Glomerular endothelial cell (primary cell): Measurements from ENCODE around the gene DOK3. TPM values are rescaled to one million over a fixed set of nuclear protein-coding genes. Genes with fewer than 3 reads are reported as not detected.

Experiments
- DNase-seq: peaks from one replicate; pipeline ENCODE4 v3.0.0-alpha.2; 2011; ENCODE audit warnings: low read depth, low spot score; ENCODE audit errors: extremely low read depth
- total RNA-seq: library from RNA; depleted of rRNA; stranded (reverse); fragments of >200 nt; gene quantifications from 2 replicates; pipeline ENCODE4 v1.2.3, GENCODE V29; 2015

DOK3 gene
- 11.2 and 15.6 TPM in 2 replicates for total RNA-seq

GRCh38 chr5:177509381-177509951, at the start of gene DOK3:
Gene DOK3 (minus strand): TSS chr5:177509826. CDS start chr5:177509540, 286 bp downstream.
- no peak for DNase-seq

GRCh38 chr5:177557796-177558195, 48.2 kb upstream of the DOK3 start:
- DNase-seq, result no peak

GRCh38 chr5:177557041-177557647, 47.5 kb upstream of the DOK3 start:
- DNase-seq, result no peak

DNA sequence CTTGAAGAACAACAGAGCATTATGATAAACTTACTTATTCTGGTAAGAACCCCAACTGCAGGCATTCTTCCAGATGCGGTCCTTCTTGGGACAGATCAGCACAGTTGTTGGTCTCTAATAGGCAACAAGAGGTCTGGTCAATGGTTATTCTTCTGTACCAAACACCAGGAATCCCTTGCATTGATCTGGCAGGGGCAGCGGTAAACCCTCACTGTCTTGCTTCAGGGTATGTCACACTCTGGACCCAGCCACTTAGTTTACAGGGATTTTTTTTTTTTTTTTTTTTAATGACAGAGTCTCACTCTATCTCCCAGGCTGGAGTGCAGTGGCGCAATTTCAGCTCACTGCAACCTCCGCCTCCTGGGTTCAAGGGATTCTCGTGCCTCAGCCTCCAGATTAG, 46.0 kb upstream of the DOK3 start:
- DNase-seq, result no peak

- no peak for DNase-seq
These were observed 45.6 kb upstream of the DOK3 start for GRCh38 chr5:177555228-177555627.

DNA sequence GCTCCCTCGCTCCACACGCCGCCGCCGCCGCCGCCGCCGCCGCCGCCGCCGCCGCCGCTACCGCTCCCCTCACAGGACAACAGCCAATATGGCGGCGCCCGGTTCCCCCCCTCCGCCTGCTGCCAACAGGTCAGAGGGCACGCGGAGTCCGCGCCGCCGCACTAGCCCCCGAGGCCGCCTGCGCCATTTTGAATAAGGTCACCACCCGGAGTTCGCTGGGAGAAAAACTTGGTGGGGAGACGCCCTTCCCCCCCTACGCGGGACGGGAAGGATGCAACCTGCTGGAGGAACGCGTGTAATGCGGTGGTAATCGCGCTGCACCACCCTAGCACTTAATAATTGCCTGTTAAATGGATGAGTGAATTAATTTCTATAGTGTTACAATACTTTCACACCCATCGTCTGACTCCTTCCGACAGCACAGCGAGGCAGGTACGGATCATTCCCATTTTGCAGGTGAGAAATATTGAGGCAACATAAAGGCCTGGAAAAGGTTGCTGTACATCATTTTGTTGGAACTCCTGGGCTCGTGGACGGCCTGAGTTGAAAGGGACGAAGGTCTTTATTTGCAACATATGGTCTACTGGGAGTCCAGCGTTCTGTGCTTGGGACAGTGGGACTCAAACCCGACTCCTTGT, 45.0 kb upstream of the DOK3 start, which contains the start of gene FAM193B:
Gene FAM193B (minus strand): TSS at position 90 of the 638 bp plus-strand sequence. CDS start 105 bp downstream, outside the sequence.
- peak; percentile 25 for DNase-seq

- no peak for DNase-seq
These were observed 44.2 kb upstream of the DOK3 start for GRCh38 chr5:177553671-177554429.

- DNase-seq, result no peak
These were observed 43.3 kb upstream of the DOK3 start for GRCh38 chr5:177552839-177553455.

- no peak for DNase-seq
These were observed 40.5 kb upstream of the DOK3 start for GRCh38 chr5:177550122-177550521.

- DNase-seq, result no peak
These were observed 38.9 kb upstream of the DOK3 start for GRCh38 chr5:177548495-177548894.

DNA sequence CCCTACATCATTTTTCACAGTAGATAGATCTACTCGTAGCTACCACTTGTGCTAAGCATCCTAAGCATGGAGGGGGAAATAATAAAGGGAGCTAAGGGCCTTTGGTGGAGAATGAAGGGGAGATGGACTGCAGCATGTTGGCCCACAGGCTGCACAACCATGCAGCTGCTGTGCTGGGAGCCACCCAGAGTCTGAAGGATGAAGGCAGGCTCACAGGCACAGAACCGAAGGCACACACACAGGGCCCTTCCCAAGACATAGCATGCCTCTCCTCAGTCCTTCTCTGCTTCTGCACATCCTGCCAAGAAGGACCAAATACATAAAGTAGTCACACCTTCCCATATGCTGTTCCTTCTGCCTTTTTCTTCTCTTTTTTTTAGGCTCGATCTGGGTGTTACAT, 38.1 kb upstream of the DOK3 start:
- DNase-seq, result no peak

DNA sequence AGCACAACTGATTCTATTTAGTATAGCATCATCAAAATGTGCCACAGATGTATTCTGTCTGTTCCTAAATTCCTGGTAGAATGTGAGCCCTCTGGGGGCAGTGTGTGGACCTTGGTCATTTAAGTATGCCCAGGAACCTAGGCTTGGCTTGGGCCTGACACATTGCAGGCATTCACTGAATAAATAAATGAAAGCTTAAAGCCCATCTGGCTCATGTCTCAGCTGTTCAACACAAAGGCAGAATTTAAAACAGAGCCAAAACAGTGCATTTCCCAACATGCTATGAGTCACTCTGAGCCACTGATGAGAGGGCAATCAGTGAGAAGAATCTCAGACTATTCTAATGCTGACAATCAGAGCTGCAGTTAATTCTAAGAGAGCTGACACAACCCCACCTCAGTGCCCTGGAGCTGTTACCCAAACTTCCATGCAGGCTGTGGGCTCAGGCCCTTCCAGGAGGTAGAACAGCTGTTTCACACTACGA, 36.7 kb upstream of the DOK3 start:
- DNase-seq, result peak; percentile 41

DNA sequence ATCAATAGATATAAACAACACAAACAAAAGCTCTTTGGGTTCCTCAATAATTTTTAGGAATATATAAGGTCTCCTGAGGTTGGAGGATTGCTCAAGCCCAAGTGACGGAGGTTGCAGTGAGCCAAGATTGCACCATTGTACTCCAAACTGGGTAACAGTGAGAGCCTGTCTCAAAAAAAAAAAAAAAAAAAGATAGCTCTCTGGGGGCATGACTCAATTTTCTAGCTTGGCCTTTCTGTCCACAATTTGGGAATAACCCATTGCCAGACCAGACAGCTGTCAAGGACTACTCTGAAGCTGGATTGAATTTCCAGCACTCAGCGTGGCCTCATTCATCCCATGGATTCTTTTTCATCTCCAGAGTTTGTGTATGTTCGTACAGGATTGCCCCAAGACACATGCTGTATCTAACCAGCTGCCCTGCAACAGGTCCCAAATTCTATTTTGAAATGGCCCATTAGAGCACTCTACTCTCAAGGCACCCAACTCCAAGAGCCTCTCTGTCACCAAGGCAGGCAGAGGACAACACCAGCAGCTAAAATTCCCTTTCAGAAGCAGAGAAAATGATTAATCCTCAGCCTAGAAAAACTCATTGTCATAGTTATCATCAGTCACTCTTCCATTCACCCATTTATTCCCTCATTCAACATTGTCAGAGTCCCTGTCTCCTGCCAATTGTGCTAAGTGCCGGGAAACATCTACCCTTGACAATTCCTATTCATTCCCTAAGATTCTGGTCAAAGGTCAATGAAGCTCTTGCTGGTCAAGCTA, 36.0 kb upstream of the DOK3 start:
- DNase-seq, result no peak

- DNase-seq, result no peak
These were observed 33.3 kb upstream of the DOK3 start for GRCh38 chr5:177542816-177543465.

- no peak for DNase-seq
These were observed 30.8 kb upstream of the DOK3 start for GRCh38 chr5:177540438-177540837.

DNA sequence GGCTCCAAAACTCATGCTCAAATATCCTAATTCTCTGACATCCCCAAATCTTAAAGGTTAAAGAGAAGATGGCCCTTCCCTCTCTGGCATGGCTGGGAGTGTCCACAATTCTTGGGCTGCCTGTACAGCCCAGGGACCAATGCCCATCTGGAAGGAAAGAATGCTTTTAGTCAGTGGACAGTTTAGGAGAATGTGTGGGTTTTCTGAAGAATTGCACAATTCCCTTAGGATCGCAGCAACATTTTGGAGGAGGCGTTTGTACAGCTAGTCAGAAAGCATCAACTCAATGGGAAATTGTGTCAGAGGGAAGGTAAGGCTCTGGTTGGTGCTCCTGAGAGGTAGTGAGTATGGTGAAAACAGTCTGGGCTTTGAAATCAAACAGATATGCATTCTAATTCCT, 29.8 kb upstream of the DOK3 start:
- no peak for DNase-seq

GRCh38 chr5:177538876-177539275, 29.2 kb upstream of the DOK3 start:
- DNase-seq, result no peak

DNA sequence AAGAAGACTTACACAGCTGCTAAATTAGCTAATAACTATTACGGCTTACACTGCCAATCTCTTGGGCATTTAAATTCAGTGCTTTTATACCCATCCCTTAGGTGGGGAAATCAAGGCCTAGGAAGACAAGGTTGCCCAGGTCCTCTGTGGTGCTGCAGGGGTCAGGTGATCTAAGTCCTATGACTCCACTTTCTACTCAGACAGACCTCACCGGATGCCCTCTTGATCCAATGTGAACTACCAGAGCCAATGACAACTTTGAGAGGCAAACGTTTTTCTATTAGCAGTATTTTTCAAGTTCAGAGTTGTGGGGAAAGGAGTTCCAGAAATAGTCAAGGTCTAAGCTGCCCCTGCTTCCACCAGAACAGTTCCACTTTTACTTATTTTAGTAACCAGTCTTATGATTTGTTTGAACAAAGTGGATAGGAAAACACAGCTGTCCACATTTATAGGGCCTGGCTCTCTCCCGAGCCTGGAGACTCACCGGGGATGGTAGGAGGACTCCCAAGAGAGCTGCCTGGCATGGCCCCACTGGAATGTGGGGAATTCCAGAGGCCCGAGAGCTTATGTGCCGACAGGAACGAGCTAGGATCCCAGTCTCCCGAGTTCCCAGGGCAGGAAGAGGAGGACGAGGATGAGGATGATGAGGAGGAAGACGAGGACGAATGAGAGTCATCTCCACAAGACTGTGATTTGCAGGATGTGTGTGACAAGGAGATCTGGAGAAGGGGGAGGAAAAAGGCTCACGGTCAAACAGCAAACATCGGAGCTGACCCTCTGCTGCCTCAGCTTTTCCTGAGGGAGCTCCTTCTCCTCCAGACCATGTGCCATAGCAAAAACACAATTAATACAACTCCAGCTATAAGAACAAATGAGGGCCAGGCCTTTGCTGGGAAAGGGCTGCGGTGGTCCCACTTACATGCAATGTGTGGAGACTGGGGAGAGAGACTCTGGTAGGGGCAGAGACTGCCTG, 28.0 kb upstream of the DOK3 start:
- no peak for DNase-seq
